ENCODE data around the gene MAML3. TPM values are rescaled to one million over a fixed set of nuclear protein-coding genes. Genes with fewer than 3 reads are reported as not detected.

Gene MAML3
- total RNA-seq, 1 donor from 2014 or later, result 8.0 TPM

GRCh38 chr4:139822391-139822790 is 331.6 kb downstream of the MAML3 start:
- H3K4me1 Mint-ChIP-seq (ENCODE audit: unreplicated experiment), result peaks cover 5% of the 10 kb centered on the region
- H3K36me3 Mint-ChIP-seq (ENCODE audit: unreplicated experiment), result no peaks in the 10 kb centered on the region
- no peak for TF ChIP-seq CTCF (IDR thresholded peaks at IDR 0.05)
- peaks cover 5% of the 10 kb centered on the region for H3K9me3 Mint-ChIP-seq (ENCODE audit: unreplicated experiment)
- no peak for DNase-seq (ENCODE audit: extremely low spot score, unreplicated experiment)
- H3K27me3 Mint-ChIP-seq (ENCODE audit: unreplicated experiment), result no peaks in the 10 kb centered on the region
- H3K4me3 Mint-ChIP-seq (ENCODE audit: unreplicated experiment), result no peak overlapping the region
- H3K27ac Mint-ChIP-seq (ENCODE audit: unreplicated experiment), result no peak overlapping the region

- Mint-ChIP-seq H3K4me3 (ENCODE audit: unreplicated experiment) (no peak overlapping the region), H3K27ac (ENCODE audit: unreplicated experiment) (no peak overlapping the region), H3K9me3 (ENCODE audit: unreplicated experiment) (peaks cover 5% of the 10 kb centered on the region), H3K27me3 (ENCODE audit: unreplicated experiment) (no peaks in the 10 kb centered on the region), H3K36me3 (ENCODE audit: unreplicated experiment) (no peaks in the 10 kb centered on the region), H3K4me1 (ENCODE audit: unreplicated experiment) (peaks cover 21% of the 10 kb centered on the region)
- no peak for TF ChIP-seq CTCF (IDR thresholded peaks at IDR 0.05)
- no peak for DNase-seq (ENCODE audit: extremely low spot score, unreplicated experiment)
Measured at GRCh38 chr4:139819082-139819481, 334.9 kb downstream of the MAML3 start.

GRCh38 chr4:139817657-139818452 is 336.1 kb downstream of the MAML3 start:
- no peak overlapping the region for H3K27ac Mint-ChIP-seq (ENCODE audit: unreplicated experiment)
- no peak overlapping the region for H3K4me3 Mint-ChIP-seq (ENCODE audit: unreplicated experiment)
- peaks cover 5% of the 10 kb centered on the region for H3K9me3 Mint-ChIP-seq (ENCODE audit: unreplicated experiment)
- TF ChIP-seq CTCF (IDR thresholded peaks at IDR 0.05), result no peak
- H3K27me3 Mint-ChIP-seq (ENCODE audit: unreplicated experiment), result no peaks in the 10 kb centered on the region
- peaks cover 21% of the 10 kb centered on the region for H3K4me1 Mint-ChIP-seq (ENCODE audit: unreplicated experiment)
- H3K36me3 Mint-ChIP-seq (ENCODE audit: unreplicated experiment), result no peaks in the 10 kb centered on the region
- DNase-seq (ENCODE audit: extremely low spot score, unreplicated experiment), result no peak

GRCh38 chr4:139816856-139817255 is 337.1 kb downstream of the MAML3 start:
- H3K27me3 Mint-ChIP-seq (ENCODE audit: unreplicated experiment), result no peaks in the 10 kb centered on the region
- peaks cover 16% of the 10 kb centered on the region for H3K4me1 Mint-ChIP-seq (ENCODE audit: unreplicated experiment)
- no peak for DNase-seq (ENCODE audit: extremely low spot score, unreplicated experiment)
- H3K36me3 Mint-ChIP-seq (ENCODE audit: unreplicated experiment), result no peaks in the 10 kb centered on the region
- H3K9me3 Mint-ChIP-seq (ENCODE audit: unreplicated experiment), result peaks cover 5% of the 10 kb centered on the region
- H3K4me3 Mint-ChIP-seq (ENCODE audit: unreplicated experiment), result peak overlapping the region; percentile 78
- H3K27ac Mint-ChIP-seq (ENCODE audit: unreplicated experiment), result no peak overlapping the region
- TF ChIP-seq CTCF (IDR thresholded peaks at IDR 0.05), result no peak

- no peak for DNase-seq (ENCODE audit: extremely low spot score, unreplicated experiment)
- H3K36me3 Mint-ChIP-seq (ENCODE audit: unreplicated experiment), result no peaks in the 10 kb centered on the region
- peaks cover 16% of the 10 kb centered on the region for H3K4me1 Mint-ChIP-seq (ENCODE audit: unreplicated experiment)
Measured at GRCh38 chr4:139815778-139816601, 338.0 kb downstream of the MAML3 start.

More at GRCh38 chr4:139815778-139816601, 338.0 kb downstream of the MAML3 start:
- Mint-ChIP-seq H3K27ac (ENCODE audit: unreplicated experiment) (peak overlapping the region; percentile 87), H3K27me3 (ENCODE audit: unreplicated experiment) (no peaks in the 10 kb centered on the region), H3K4me3 (ENCODE audit: unreplicated experiment) (peak overlapping the region; percentile 78), H3K9me3 (ENCODE audit: unreplicated experiment) (peaks cover 9% of the 10 kb centered on the region)
- TF ChIP-seq CTCF (IDR thresholded peaks at IDR 0.05), result no peak
